ENCODE measurements around the gene TBPL1. TPM values are rescaled to one million over a fixed set of nuclear protein-coding genes. Genes with fewer than 3 reads are reported as not detected.

TBPL1 gene
- total and polyA plus RNA-seq, 9 of the 15 experiments (the other 6 are each of a cell fraction or from before 2014, with no cell fraction given), result 78.1 to 152 (median 107) TPM

DNA sequence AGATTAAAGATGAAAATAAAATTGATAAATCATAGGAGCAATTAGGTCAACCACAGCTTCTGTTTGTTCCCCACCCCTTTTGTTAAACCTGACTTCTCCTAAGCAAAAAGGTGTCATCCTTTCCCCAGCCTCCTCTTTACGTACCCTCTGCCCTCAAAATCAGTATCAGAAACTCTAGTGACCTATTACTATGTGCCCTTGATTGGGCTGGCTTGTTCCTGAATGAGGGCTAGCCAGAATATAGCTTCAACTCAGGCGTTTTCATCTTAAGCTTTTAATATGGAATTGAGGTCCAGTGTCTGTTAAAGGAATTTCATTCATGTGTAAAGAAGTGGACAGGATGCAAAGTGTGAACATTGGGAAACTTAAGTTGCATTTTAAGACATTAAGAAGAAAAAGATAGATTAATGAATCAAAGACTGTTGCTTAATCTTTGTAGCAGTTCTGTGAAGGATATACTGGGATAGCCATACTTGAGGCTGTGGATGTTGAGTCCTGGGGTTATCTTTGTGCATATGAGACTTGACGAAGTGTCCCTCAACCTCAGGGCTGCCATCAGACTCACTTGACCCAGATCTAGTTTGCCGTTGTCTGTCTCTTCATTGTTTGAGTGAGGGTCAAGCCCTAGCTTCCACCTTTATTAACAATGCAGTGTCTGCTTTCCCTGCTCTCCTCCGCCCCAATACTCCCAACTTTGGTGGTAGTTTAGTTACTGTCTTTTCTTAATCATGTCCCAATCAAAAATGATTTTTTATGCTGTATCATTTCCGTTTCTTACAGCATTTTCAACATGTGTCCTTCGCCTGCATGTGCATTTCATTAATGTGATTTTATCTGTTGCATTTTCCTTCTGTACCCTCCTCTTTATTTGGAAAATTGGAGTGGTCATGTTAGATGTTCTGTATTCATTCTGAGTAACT, 1.9 kb downstream of the TBPL1 start:
- no peaks in the 10 kb centered on the region for H4K20me1 ChIP-seq (replicated peaks; ENCODE audit: control insufficient read depth, insufficient read depth, low read length)
- H3K4me2 ChIP-seq (ENCODE audit: insufficient read depth, low read length), result peak overlapping the region; percentile 99
- H3K9me3 ChIP-seq (replicated peaks; ENCODE audit: control insufficient read depth, insufficient read depth, low read depth, low read length), result no peaks in the 10 kb centered on the region
- CTCF ChIA-PET (ENCODE audit: low intra/inter-chr PET ratio), result no interaction called here
- peaks cover 81% of the 10 kb centered on the region for H3K79me2 ChIP-seq (ENCODE audit: control insufficient read depth, insufficient read depth, low read length)
- H3K27me3 ChIP-seq (ENCODE audit: control insufficient read depth in 2 of 2, insufficient read depth in 2 of 2, low read length in 2 of 2), result no peaks in the 10 kb centered on the region
- no TSS peak for BruUV-seq (replicated peaks)
- intact Hi-C loops (cut with micrococcal nuclease), result loop anchor here (10.0 kb wide), 1 partner anchor 1230 kb away; the partner anchor contains the start of gene MYB
- no peak overlapping the region for H2AFZ ChIP-seq (ENCODE audit: low read depth, low read length)
- H3K4me3 ChIP-seq, result peak overlapping the region; percentile 92
- in situ Hi-C loops (cut with MboI), result no loop called here
- H3K4me1 ChIP-seq (replicated peaks in 1 of 2; ENCODE audit: control insufficient read depth in 2 of 2, insufficient read depth in 2 of 2, low read length in 2 of 2), result peaks cover 21 to 22% of the 10 kb centered on the region in 2 experiments; a peak in 4 of 5 replicates
- no peak for FAIRE-seq
- peak overlapping the region; percentile 73 to 78 for H3K9ac ChIP-seq (ENCODE audit: insufficient read depth in 1 of 2, low read depth in 2 of 2, low read length in 2 of 2)
- peak overlapping the region; percentile 87 for H3K27ac ChIP-seq (ENCODE audit: extremely low read depth, low read depth, low read length)
- peak in 1 of 4 experiments; percentile 67 for DNase-seq (ENCODE audit: extremely low read depth in 1 of 4, low spot score in 3 of 4)
- ATAC-seq, result peak; percentile 22
- no peaks in the 10 kb centered on the region for H3K9me1 ChIP-seq (ENCODE audit: control insufficient read depth, insufficient read depth, low read length)
- 0% methylated on average over 7 of the region's 7 CpGs for WGBS (ENCODE audit: insufficient coverage, low coverage, missing lambda C conversion rate)
- H3K36me3 ChIP-seq (ENCODE audit: control insufficient read depth, insufficient read depth, low read length), result peaks cover 10% of the 10 kb centered on the region; the same call in 2 of the 3 replicates
- POLR2A ChIA-PET, result interaction anchor here (0.6 to 3.7 kb wide), 13 partner anchors 9 to 1141 kb away, joined by 3 to 19 read pairs (median 4); partner anchors contain the start of gene RPS12
- TF ChIP-seq, protein P1, sequence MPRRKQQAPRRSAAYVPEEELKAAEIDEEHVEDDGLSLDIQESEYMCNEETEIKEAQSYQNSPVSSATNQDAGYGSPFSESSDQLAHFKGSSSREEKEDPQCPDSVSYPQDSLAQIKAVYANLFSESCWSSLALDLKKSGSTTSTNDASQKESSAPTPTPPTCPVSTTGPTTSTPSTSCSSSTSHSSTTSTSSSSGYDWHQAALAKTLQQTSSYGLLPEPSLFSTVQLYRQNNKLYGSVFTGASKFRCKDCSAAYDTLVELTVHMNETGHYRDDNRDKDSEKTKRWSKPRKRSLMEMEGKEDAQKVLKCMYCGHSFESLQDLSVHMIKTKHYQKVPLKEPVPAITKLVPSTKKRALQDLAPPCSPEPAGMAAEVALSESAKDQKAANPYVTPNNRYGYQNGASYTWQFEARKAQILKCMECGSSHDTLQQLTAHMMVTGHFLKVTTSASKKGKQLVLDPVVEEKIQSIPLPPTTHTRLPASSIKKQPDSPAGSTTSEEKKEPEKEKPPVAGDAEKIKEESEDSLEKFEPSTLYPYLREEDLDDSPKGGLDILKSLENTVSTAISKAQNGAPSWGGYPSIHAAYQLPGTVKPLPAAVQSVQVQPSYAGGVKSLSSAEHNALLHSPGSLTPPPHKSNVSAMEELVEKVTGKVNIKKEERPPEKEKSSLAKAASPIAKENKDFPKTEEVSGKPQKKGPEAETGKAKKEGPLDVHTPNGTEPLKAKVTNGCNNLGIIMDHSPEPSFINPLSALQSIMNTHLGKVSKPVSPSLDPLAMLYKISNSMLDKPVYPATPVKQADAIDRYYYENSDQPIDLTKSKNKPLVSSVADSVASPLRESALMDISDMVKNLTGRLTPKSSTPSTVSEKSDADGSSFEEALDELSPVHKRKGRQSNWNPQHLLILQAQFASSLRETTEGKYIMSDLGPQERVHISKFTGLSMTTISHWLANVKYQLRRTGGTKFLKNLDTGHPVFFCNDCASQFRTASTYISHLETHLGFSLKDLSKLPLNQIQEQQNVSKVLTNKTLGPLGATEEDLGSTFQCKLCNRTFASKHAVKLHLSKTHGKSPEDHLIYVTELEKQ (CRISPR knock-in tag; IDR thresholded peaks at IDR 0.05), result no peak
- TF ChIP-seq ZNF133 (CRISPR knock-in tag; IDR thresholded peaks at IDR 0.05) (no peak), ZNF232 (CRISPR knock-in tag; IDR thresholded peaks at IDR 0.05) (no peak), SAP30 (IDR thresholded peaks at IDR 0.05; ENCODE audit: borderline replicate concordance, insufficient read depth, low read depth, low read length, poor library complexity, severe bottlenecking) (no peak), ZKSCAN3 (CRISPR knock-in tag; IDR thresholded peaks at IDR 0.05) (no peak)
- TF ChIP-seq, protein P2, sequence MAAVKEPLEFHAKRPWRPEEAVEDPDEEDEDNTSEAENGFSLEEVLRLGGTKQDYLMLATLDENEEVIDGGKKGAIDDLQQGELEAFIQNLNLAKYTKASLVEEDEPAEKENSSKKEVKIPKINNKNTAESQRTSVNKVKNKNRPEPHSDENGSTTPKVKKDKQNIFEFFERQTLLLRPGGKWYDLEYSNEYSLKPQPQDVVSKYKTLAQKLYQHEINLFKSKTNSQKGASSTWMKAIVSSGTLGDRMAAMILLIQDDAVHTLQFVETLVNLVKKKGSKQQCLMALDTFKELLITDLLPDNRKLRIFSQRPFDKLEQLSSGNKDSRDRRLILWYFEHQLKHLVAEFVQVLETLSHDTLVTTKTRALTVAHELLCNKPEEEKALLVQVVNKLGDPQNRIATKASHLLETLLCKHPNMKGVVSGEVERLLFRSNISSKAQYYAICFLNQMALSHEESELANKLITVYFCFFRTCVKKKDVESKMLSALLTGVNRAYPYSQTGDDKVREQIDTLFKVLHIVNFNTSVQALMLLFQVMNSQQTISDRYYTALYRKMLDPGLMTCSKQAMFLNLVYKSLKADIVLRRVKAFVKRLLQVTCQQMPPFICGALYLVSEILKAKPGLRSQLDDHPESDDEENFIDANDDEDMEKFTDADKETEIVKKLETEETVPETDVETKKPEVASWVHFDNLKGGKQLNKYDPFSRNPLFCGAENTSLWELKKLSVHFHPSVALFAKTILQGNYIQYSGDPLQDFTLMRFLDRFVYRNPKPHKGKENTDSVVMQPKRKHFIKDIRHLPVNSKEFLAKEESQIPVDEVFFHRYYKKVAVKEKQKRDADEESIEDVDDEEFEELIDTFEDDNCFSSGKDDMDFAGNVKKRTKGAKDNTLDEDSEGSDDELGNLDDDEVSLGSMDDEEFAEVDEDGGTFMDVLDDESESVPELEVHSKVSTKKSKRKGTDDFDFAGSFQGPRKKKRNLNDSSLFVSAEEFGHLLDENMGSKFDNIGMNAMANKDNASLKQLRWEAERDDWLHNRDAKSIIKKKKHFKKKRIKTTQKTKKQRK (IDR thresholded peaks at IDR 0.05; ENCODE audit: borderline replicate concordance, low read depth, low read length), result no peak
- TF ChIP-seq, protein P3, sequence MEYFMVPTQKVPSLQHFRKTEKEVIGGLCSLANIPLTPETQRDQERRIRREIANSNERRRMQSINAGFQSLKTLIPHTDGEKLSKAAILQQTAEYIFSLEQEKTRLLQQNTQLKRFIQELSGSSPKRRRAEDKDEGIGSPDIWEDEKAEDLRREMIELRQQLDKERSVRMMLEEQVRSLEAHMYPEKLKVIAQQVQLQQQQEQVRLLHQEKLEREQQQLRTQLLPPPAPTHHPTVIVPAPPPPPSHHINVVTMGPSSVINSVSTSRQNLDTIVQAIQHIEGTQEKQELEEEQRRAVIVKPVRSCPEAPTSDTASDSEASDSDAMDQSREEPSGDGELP (CRISPR knock-in tag; IDR thresholded peaks at IDR 0.05; ENCODE audit: borderline replicate concordance), result no peak
- TF ChIP-seq, protein P4, sequence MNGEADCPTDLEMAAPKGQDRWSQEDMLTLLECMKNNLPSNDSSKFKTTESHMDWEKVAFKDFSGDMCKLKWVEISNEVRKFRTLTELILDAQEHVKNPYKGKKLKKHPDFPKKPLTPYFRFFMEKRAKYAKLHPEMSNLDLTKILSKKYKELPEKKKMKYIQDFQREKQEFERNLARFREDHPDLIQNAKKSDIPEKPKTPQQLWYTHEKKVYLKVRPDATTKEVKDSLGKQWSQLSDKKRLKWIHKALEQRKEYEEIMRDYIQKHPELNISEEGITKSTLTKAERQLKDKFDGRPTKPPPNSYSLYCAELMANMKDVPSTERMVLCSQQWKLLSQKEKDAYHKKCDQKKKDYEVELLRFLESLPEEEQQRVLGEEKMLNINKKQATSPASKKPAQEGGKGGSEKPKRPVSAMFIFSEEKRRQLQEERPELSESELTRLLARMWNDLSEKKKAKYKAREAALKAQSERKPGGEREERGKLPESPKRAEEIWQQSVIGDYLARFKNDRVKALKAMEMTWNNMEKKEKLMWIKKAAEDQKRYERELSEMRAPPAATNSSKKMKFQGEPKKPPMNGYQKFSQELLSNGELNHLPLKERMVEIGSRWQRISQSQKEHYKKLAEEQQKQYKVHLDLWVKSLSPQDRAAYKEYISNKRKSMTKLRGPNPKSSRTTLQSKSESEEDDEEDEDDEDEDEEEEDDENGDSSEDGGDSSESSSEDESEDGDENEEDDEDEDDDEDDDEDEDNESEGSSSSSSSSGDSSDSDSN (IDR thresholded peaks at IDR 0.05; ENCODE audit: borderline replicate concordance in 1 of 2, low read depth in 2 of 2, low read length in 2 of 2), result 0 out of 4 replicates have a peak, but pooled peaks of 1 of the 2 experiments have one; percentile 13

Data from K562 (cell line).